PC-3 (cell line): ENCODE results near the gene ENOX2.

Experiments
- CTCF ChIP-seq: fragments of 300-600 bp; sonication (generic); conservative IDR thresholded peaks from 2 replicates; pipeline ENCODE4 v1.5.1; 2017; ENCODE audit warnings: antibody characterized with exemption, low read depth, mild to moderate bottlenecking, low read length
- EZH2 ChIP-seq: fragments of 300-600 bp; sonication (generic); IDR thresholded peaks from one replicate; pipeline ENCODE4 v1.6.1; 2017; ENCODE audit warnings: antibody characterized with exemption, mild to moderate bottlenecking, low read length; ENCODE audit not compliant: unreplicated experiment
- EZH2phosphoT487 ChIP-seq: fragments of 300-600 bp; sonication (generic); IDR thresholded peaks from 2 replicates; pipeline ENCODE4 v1.6.1; 2018; ENCODE audit warnings: mild to moderate bottlenecking, antibody characterized with exemption, low read length, borderline replicate concordance

- TF ChIP-seq CTCF (no peak), EZH2 (no peak), EZH2phosphoT487 (no peak)
Measured at GRCh38 chrX:130801901-130802300, 101.1 kb downstream of the ENOX2 start.
